Upper lobe of left lung (tissue), 6 donors: Measurements from ENCODE around the gene ERP44. TPM values are rescaled to one million over a fixed set of nuclear protein-coding genes. Genes with fewer than 3 reads are reported as not detected.

Experiments used
- ATAC-seq, 2 donors: fragments of 200-7000 bp; cut with Tn5 transposase; one replicate each; pipeline ENCODE4 v1.9.1; 2022; ENCODE audit warnings: mild to moderate bottlenecking in 2 of 2, moderate library complexity in 2 of 2; ENCODE audit not compliant: low FRiP score in 2 of 2
- DNase-seq, 2 donors: peaks; one replicate each; pipeline ENCODE4 v3.0.0-alpha.2; 2019 to 2020
- H3K27ac ChIP-seq, 4 donors: fragments of 200-600 bp; sonication (generic); one replicate each; pipeline ENCODE4 v1.5.1; 2016 to 2019
- H3K27me3 ChIP-seq, 4 donors: fragments of 200-600 bp; sonication (generic); one replicate each; pipeline ENCODE4 v1.5.1; 2017 to 2019
- H3K36me3 ChIP-seq, 4 donors: fragments of 200-600 bp; sonication (generic); one replicate each; pipeline ENCODE4 v1.5.1; 2016 to 2019
- H3K4me1 ChIP-seq, 4 donors: fragments of 200-600 bp; sonication (generic); one replicate each; pipeline ENCODE4 v1.5.1; 2018 to 2019
- H3K4me3 ChIP-seq, 4 donors: fragments of 200-600 bp; sonication (generic); one replicate each; pipeline ENCODE4 v1.5.1; 2017 to 2019; ENCODE audit warnings: mild to moderate bottlenecking in 2 of 4, moderate library complexity in 1 of 4
- H3K9me3 ChIP-seq, 4 donors: fragments of 200-600 bp; sonication (generic); one replicate each; pipeline ENCODE4 v1.5.1; 2018 to 2019
- CTCF ChIP-seq, 6 experiments: fragments of 450-650 bp in 4 of 6; fragments of 200-600 bp in 2 of 6; sonication (generic) in 2 of 6; IDR thresholded peaks; one replicate each; pipeline ENCODE4 v1.5.1; 2016 to 2019; ENCODE audit warnings: antibody characterized with exemption in 6 of 6
- EP300 ChIP-seq, 4 donors: sonication (generic); formaldehyde crosslinking; IDR thresholded peaks; one replicate each; pipeline ENCODE4 v1.5.1; 2017; ENCODE audit warnings: antibody characterized with exemption in 4 of 4, control low read depth in 2 of 4
- POLR2A ChIP-seq, 4 donors: fragments of 450-650 bp; IDR thresholded peaks; one replicate each; pipeline ENCODE4 v1.5.1; 2016 to 2017; ENCODE audit warnings: antibody characterized with exemption in 4 of 4, mild to moderate bottlenecking in 2 of 4
- POLR2AphosphoS5 ChIP-seq, 2 donors: sonication (generic); formaldehyde crosslinking; IDR thresholded peaks; one replicate each; pipeline ENCODE4 v1.5.1; 2017; ENCODE audit warnings: antibody characterized with exemption in 2 of 2
- WGBS, 2 donors: methylation state at CpG; one replicate each; pipeline ENCODE4 v1.1.5; 2017 to 2018; 5-methylcytosine and 5-hydroxymethylcytosine counted together
- total RNA-seq, 6 donors: library from RNA; depleted of rRNA in 4 of 6; stranded (reverse); fragments of >200 nt in 4 of 6; gene quantifications; one replicate each; pipeline versions ENCODE4 v1.1.0 to v1.2.1, GENCODE V29; 2016 to 2021
- donor health status: DM: no; HTN: no; CAD: no; lungs with moderate emphysema.
- donor health status: DM: no; HTN: yes; CAD: no; lungs with severe emphysema.

ERP44 gene
- total RNA-seq, 6 donors from 2014 or later = 11.5 to 28.5 (median 20.4) TPM

- H3K27me3 ChIP-seq = no peaks in the 10 kb centered on the region
- no peaks in the 10 kb centered on the region for H3K9me3 ChIP-seq
- no peak overlapping the region for H3K27ac ChIP-seq
- DNase-seq = no peak
- H3K4me3 ChIP-seq = no peak overlapping the region
- H3K36me3 ChIP-seq = no peaks in the 10 kb centered on the region
- no peak for ATAC-seq
- 95 to 97% methylated on average over 2 of the region's 2 CpGs for WGBS, 2 donors
- TF ChIP-seq POLR2AphosphoS5 (IDR thresholded peaks at IDR 0.05) (no peak), CTCF (IDR thresholded peaks at IDR 0.05) (no peak)
- no peaks in the 10 kb centered on the region for H3K4me1 ChIP-seq
These were observed 21.5 kb upstream of the ERP44 start for GRCh38 chr9:100120286-100120685.

GRCh38 chr9:100117316-100117715 is 18.5 kb upstream of the ERP44 start:
- ATAC-seq (no peak), DNase-seq (peak in 1 of 2 donors; percentile 81)
- Histone ChIP-seq H3K27me3 (no peaks in the 10 kb centered on the region), H3K4me1 (no peaks in the 10 kb centered on the region), H3K9me3 (no peaks in the 10 kb centered on the region), H3K27ac (no peak overlapping the region), H3K4me3 (no peak overlapping the region), H3K36me3 (no peaks in the 10 kb centered on the region)
- 97 to 98% methylated on average over 10 to 22 of the region's 25 CpGs for WGBS, 2 donors
- no peak for TF ChIP-seq CTCF (IDR thresholded peaks at IDR 0.05)
- TF ChIP-seq POLR2A (IDR thresholded peaks at IDR 0.05) = no peak
- no peak for TF ChIP-seq POLR2AphosphoS5 (IDR thresholded peaks at IDR 0.05)
- TF ChIP-seq EP300 (IDR thresholded peaks at IDR 0.05) = no peak

- ATAC-seq (no peak), DNase-seq (no peak)
- H3K27me3 ChIP-seq = no peaks in the 10 kb centered on the region
- H3K36me3 ChIP-seq = peaks cover 0 to 15% (median 2%) of the 10 kb centered on the region in 4 donors
- H3K27ac ChIP-seq = no peak overlapping the region
- peaks cover 0 to 12% (median 1%) of the 10 kb centered on the region in 4 donors for H3K4me1 ChIP-seq
- TF ChIP-seq CTCF (IDR thresholded peaks at IDR 0.05) (no peak), POLR2A (IDR thresholded peaks at IDR 0.05) (no peak), EP300 (IDR thresholded peaks at IDR 0.05) (no peak), POLR2AphosphoS5 (IDR thresholded peaks at IDR 0.05) (no peak)
- 93 to 94% methylated on average over 2 of the region's 2 CpGs for WGBS, 2 donors
- no peak overlapping the region for H3K4me3 ChIP-seq
- no peaks in the 10 kb centered on the region for H3K9me3 ChIP-seq
These were observed 14.0 kb upstream of the ERP44 start for GRCh38 chr9:100112677-100113336.

GRCh38 chr9:100111235-100111634 is 12.4 kb upstream of the ERP44 start:
- H3K9me3 ChIP-seq = no peaks in the 10 kb centered on the region
- H3K27ac ChIP-seq = no peak overlapping the region
- TF ChIP-seq EP300 (IDR thresholded peaks at IDR 0.05) (no peak), CTCF (IDR thresholded peaks at IDR 0.05) (no peak), POLR2A (IDR thresholded peaks at IDR 0.05) (no peak), POLR2AphosphoS5 (IDR thresholded peaks at IDR 0.05) (peak in 1 of 2 donors; percentile 50)
- ATAC-seq (peak; percentile 66 to 87), DNase-seq (peak in 1 of 2 donors; percentile 80)
- H3K4me3 ChIP-seq = no peak overlapping the region
- WGBS, 2 donors = 47 to 59% methylated on average over 3 to 4 of the region's 4 CpGs
- no peaks in the 10 kb centered on the region for H3K27me3 ChIP-seq
- H3K36me3 ChIP-seq = peaks cover 0 to 30% (median 10%) of the 10 kb centered on the region in 4 donors
- H3K4me1 ChIP-seq = peaks cover 0 to 12% (median 1%) of the 10 kb centered on the region in 4 donors

- peaks cover 0 to 53% (median 25%) of the 10 kb centered on the region in 4 donors for H3K36me3 ChIP-seq
- ATAC-seq (no peak), DNase-seq (no peak)
- 54 to 56% methylated on average over 2 of the region's 2 CpGs for WGBS, 2 donors
- no peaks in the 10 kb centered on the region for H3K9me3 ChIP-seq
- H3K4me1 ChIP-seq = peaks cover 0 to 12% (median 1%) of the 10 kb centered on the region in 4 donors
- no peak overlapping the region for H3K4me3 ChIP-seq
- no peak for TF ChIP-seq CTCF (IDR thresholded peaks at IDR 0.05)
- TF ChIP-seq POLR2A (IDR thresholded peaks at IDR 0.05) = no peak
- TF ChIP-seq POLR2AphosphoS5 (IDR thresholded peaks at IDR 0.05) = no peak
- no peak for TF ChIP-seq EP300 (IDR thresholded peaks at IDR 0.05)
- no peak overlapping the region for H3K27ac ChIP-seq
- no peaks in the 10 kb centered on the region for H3K27me3 ChIP-seq
These were observed 9.8 kb upstream of the ERP44 start for GRCh38 chr9:100108559-100108958.
